ENCODE measurements around the gene CDK19. TPM values are rescaled to one million over a fixed set of nuclear protein-coding genes. Genes with fewer than 3 reads are reported as not detected.
A peak's percentile ranks its signal among the peaks of the same experiment; 100 is the strongest.
"Not testable (repeated sequence)": the region's sequence is repeated elsewhere in the genome, so short reads cannot be mapped to it uniquely, and the experiment has no call there.

Gene CDK19
- polyA plus RNA-seq (ENCODE audit: insufficient read length in 4 of 4) = 10 to 100 TPM; 35.8 to 47.9 (median 42.7) TPM

- DNase-seq (ENCODE audit: low read depth in 4 of 4, low spot score in 3 of 4) = peak; percentile 93 to 97 (median 96)
Observed at GRCh38 chr6:110815411-110816409, at the start of gene CDK19. CDK19 (minus strand) TSS chr6:110815469; CDS start chr6:110815136, 333 bp downstream.

GRCh38 chr6:110864824-110865223, 49.6 kb upstream of the CDK19 start:
- no peak for DNase-seq (ENCODE audit: low read depth in 4 of 4, low spot score in 3 of 4)

GRCh38 chr6:110859335-110859792, 44.1 kb upstream of the CDK19 start:
- DNase-seq (ENCODE audit: low read depth in 4 of 4, low spot score in 3 of 4) = no peak

DNA sequence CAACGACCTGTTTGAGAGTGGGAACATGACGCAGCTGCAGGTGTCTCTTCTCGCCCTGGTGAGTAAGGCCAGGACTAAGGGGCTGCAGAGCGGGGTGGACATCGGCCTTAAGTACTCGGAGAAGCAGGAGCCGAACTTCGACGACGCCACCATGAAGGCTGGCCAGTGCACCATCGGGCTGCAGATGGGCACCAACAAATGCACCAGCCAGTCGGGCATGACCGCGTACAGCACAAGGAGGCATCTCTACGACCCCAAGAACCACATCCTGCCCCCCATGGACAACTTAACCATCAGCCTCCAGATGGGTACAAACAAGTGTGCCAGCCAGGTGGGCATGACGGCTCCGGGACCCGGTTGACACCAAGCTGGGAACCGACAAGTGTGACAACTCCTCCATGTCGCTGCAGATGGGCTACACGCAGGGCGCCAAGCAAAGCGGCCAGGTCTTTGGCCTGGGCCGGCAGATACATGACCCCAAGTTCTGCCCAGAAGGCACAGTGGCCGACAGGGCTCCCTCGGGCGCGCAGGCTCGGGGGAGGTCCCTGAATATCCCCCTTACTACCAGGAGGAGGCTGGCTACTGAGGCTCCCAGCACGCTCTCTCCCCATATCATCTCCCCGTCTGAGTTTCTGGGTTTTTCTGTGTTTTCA, 43.4 kb upstream of the CDK19 start:
- DNase-seq (ENCODE audit: low read depth in 4 of 4, low spot score in 3 of 4) = no peak

DNA sequence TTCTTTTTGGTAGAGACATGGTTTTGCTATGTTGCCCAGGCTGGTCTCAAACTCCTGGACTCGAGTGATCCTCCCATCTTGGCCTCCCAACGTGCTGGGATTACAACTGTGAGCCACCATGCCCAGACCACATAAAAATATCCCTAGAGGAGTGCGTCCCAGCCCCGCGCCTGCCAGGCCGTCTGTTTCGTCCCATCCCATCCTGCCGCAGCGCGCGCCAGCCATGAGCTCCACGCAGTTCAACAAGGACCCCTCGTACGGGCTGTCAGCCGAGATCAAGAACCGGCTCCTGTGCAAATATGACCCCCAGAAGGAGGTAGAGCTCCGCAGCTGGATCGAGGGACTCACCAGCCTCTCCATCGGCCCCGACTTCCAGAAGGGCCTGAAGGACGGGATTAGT, 42.7 kb upstream of the CDK19 start:
- no peak for DNase-seq (ENCODE audit: low read depth in 4 of 4, low spot score in 3 of 4)

GRCh38 chr6:110856296-110856695, 41.0 kb upstream of the CDK19 start:
- DNase-seq (ENCODE audit: low read depth in 4 of 4, low spot score in 3 of 4) = no peak

GRCh38 chr6:110853754-110854477, 38.6 kb upstream of the CDK19 start:
- no peak for DNase-seq (ENCODE audit: low read depth in 4 of 4, low spot score in 3 of 4)

DNA sequence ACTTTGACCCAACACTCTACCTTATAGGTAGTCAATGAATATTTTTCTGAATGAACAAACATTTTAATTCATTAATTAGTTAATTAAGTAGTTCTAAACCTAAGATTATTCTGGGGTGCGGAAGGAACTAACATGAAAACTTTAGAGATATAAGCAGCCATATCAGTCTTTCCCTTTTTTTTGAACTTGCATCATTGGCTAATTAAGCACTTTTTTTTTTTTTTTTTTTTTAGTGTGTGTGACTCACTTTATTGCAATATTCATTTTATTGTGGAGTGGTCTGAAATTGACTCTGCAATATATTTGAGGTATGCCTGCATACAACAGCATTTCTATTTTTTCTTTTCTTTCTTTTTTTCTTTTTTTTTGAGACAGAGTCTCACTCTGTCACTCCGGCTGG, 37.5 kb upstream of the CDK19 start:
- DNase-seq (ENCODE audit: low read depth in 4 of 4, low spot score in 3 of 4) = no peak

- no peak for DNase-seq (ENCODE audit: low read depth in 4 of 4, low spot score in 3 of 4)
Observed at GRCh38 chr6:110849781-110850180, 34.5 kb upstream of the CDK19 start.

- DNase-seq (ENCODE audit: low read depth in 4 of 4, low spot score in 3 of 4) = no peak
Observed at GRCh38 chr6:110841266-110841665, 26.0 kb upstream of the CDK19 start.

DNA sequence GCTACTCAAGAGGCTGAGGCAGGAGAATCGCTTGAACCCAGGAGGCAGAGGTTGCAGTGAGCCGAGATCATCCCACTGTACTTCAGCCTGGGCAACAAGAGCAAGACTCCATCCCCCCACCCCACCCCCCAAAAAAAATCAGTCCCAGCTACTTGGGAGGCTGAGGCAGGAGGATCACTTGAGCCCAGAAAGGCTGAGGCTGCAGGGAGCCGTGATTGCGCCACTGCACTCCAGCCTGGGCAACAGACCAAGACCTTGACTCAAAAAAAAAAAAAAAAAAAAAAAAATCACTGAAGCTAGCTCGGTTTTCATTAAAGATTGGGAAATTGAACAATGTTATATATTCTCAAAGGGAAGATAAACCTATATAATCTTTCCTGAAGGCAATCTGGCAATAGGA, 20.5 kb upstream of the CDK19 start:
- not testable (repeated sequence) for DNase-seq (ENCODE audit: low read depth in 4 of 4, low spot score in 3 of 4)

- DNase-seq (ENCODE audit: low read depth in 4 of 4, low spot score in 3 of 4) = no peak
Observed at GRCh38 chr6:110833831-110834230, 18.6 kb upstream of the CDK19 start.

- no peak for DNase-seq (ENCODE audit: low read depth in 4 of 4, low spot score in 3 of 4)
Observed at GRCh38 chr6:110831405-110831804, 16.1 kb upstream of the CDK19 start.

GRCh38 chr6:110828396-110828795, 13.1 kb upstream of the CDK19 start:
- no peak for DNase-seq (ENCODE audit: low read depth in 4 of 4, low spot score in 3 of 4)

GRCh38 chr6:110826236-110827129, 11.2 kb upstream of the CDK19 start:
- DNase-seq (ENCODE audit: low read depth in 4 of 4, low spot score in 3 of 4) = no peak

- DNase-seq (ENCODE audit: low read depth in 4 of 4, low spot score in 3 of 4) = no peak
Observed at GRCh38 chr6:110823146-110823545, 7.9 kb upstream of the CDK19 start.

- DNase-seq (ENCODE audit: low read depth in 4 of 4, low spot score in 3 of 4) = no peak
Observed at GRCh38 chr6:110822249-110822648, 7.0 kb upstream of the CDK19 start.

DNA sequence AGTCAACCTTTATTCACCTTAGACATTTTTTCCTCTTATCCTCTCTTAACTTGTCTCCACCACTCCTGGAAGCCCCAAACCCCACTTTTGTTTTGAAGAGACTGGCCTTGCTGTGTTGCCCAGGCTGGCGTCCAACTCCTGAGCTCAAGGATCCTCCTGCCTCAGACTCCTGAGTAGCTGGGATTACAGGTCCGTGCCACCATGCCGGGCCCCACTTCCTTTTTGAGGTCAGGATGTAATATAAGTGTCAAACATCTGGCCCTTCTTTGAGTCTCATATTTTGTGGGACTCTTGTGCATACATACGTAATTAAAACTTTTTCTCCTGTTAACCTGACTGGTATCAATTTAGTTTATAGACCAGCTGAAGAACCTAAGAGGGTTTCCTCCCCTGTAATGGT, 1.4 kb upstream of the CDK19 start:
- no peak for DNase-seq (ENCODE audit: low read depth in 4 of 4, low spot score in 3 of 4)

- DNase-seq (ENCODE audit: low read depth in 4 of 4, low spot score in 3 of 4) = peak in 1 of 4 donors; percentile 66
Observed at GRCh38 chr6:110815015-110815410, 256 bp downstream of the CDK19 start.

Measured in right renal pelvis (tissue), 4 donors.